K562 (cell line): ENCODE data around the gene ST8SIA2. TPM values are rescaled to one million over a fixed set of nuclear protein-coding genes. Genes with fewer than 3 reads are reported as not detected.

Experiments
- ATAC-seq: fragments of 200-7000 bp; cut with Tn5 transposase; 3 replicates; pipeline ENCODE4 v1.9.1; 2020; ENCODE audit warnings: moderate library complexity
- BruUV-seq: library from RNA; stranded (reverse); fragments of 400-500 nt; replicated peaks from 2 replicates; lab custom pipeline; 2021; lab: Mats Ljungman, UMichigan
- CTCF ChIA-PET: fragments of 300-600 bp; formaldehyde crosslinking; extraction: SDS; loops from one replicate; lab custom pipeline; 2021; ENCODE audit warnings: low intra/inter-chr PET ratio; lab: Yijun Ruan, JAX
- POLR2A ChIA-PET: fragments of 300-600, 350-650 bp; sonication (Branson Sonifier 250); formaldehyde crosslinking; extraction: SDS; loops from one replicate; lab custom pipeline; 2021; ENCODE audit warnings: antibody characterized with exemption, inconsistent platforms; lab: Yijun Ruan, JAX
- DNase-seq, 4 experiments: peaks; one replicate each; pipeline versions ENCODE4 v3.0.0 to v3.0.0-alpha.2; 2011 to 2018; ENCODE audit warnings: low spot score in 3 of 4, mixed read lengths in 3 of 4; ENCODE audit errors: extremely low read depth in 1 of 4
- FAIRE-seq: peaks from 2 replicates; lab custom pipeline; 2011; peaks lifted over from hg19 to GRCh38; lab: Jason Lieb, UNC
- H2AFZ ChIP-seq: 2 replicates; pipeline ENCODE4 v1.6.0; 2011; ENCODE audit warnings: low read depth, low read length, control low read depth, inconsistent platforms
- H3K27ac ChIP-seq: fragments of 200-600 bp; 3 replicates; pipeline ENCODE4 v1.8.0; 2011; ENCODE audit warnings: low read depth, mild to moderate bottlenecking, control low read depth, inconsistent platforms, low read length, moderate library complexity, mixed read lengths; ENCODE audit errors: extremely low read depth
- H3K27me3 ChIP-seq, 2 experiments: fragments of 300-600 bp in 1 of 2; 2 replicates in 1 of 2; 3 replicates in 1 of 2; pipeline versions ENCODE4 v1.6.0 to v1.8.0; 2011; ENCODE audit warnings: inconsistent platforms in 2 of 2, low read length in 2 of 2, mild to moderate bottlenecking in 1 of 2, mixed read lengths in 1 of 2, moderate library complexity in 1 of 2; ENCODE audit not compliant: control insufficient read depth in 2 of 2, insufficient read depth in 2 of 2
- H3K36me3 ChIP-seq: fragments of 300-600 bp; 3 replicates; pipeline ENCODE4 v1.8.0; 2011; ENCODE audit warnings: mild to moderate bottlenecking, low read length, inconsistent platforms; ENCODE audit not compliant: control insufficient read depth, insufficient read depth
- H3K4me1 ChIP-seq, 2 experiments: fragments of 200-600 bp in 1 of 2; replicated peaks in 1 of 2; 2 replicates in 1 of 2; 3 replicates in 1 of 2; pipeline versions ENCODE4 v1.5.1 to v1.8.0; 2011; ENCODE audit warnings: inconsistent platforms in 2 of 2, low read length in 2 of 2, mild to moderate bottlenecking in 1 of 2, mixed read lengths in 1 of 2, moderate library complexity in 1 of 2; ENCODE audit not compliant: control insufficient read depth in 2 of 2, insufficient read depth in 2 of 2
- H3K4me2 ChIP-seq: 2 replicates; pipeline ENCODE4 v1.6.1; 2011; ENCODE audit warnings: low read length, control low read depth, inconsistent platforms, mixed read lengths; ENCODE audit not compliant: insufficient read depth
- H3K4me3 ChIP-seq: fragments of 200-600 bp; sonication (generic), shearing (Covaris generic); 2 replicates; pipeline ENCODE4 v1.5.1; 2016; ENCODE audit warnings: control low read depth, inconsistent platforms
- H3K79me2 ChIP-seq: fragments of 200-600 bp; 3 replicates; pipeline ENCODE4 v1.8.0; 2011; ENCODE audit warnings: low read length, inconsistent platforms; ENCODE audit not compliant: control insufficient read depth, insufficient read depth
- H3K9ac ChIP-seq, 2 experiments: 2 replicates each; pipeline versions ENCODE4 v1.6.0 to v1.6.1; 2011; ENCODE audit warnings: low read depth in 2 of 2, low read length in 2 of 2, control low read depth in 1 of 2, inconsistent platforms in 1 of 2, mild to moderate bottlenecking in 1 of 2, mixed read lengths in 1 of 2; ENCODE audit not compliant: insufficient read depth in 1 of 2
- H3K9me1 ChIP-seq: one replicate; pipeline ENCODE4 v1.6.0; 2011; ENCODE audit warnings: inconsistent platforms, mild to moderate bottlenecking, low read length, moderate library complexity; ENCODE audit not compliant: control insufficient read depth, insufficient read depth
- H3K9me3 ChIP-seq: replicated peaks from 2 replicates; pipeline ENCODE4 v1.5.1; 2011; ENCODE audit warnings: low read depth, low read length, inconsistent platforms; ENCODE audit not compliant: control insufficient read depth, insufficient read depth
- H4K20me1 ChIP-seq: replicated peaks from 2 replicates; pipeline ENCODE4 v1.6.1; 2011; ENCODE audit warnings: low read length, inconsistent platforms, mixed read lengths; ENCODE audit not compliant: control insufficient read depth, insufficient read depth
- BRF2 ChIP-seq: IDR thresholded peaks from 3 replicates; pipeline ENCODE4 v1.6.1; 2011; ENCODE audit warnings: borderline replicate concordance, mild to moderate bottlenecking; ENCODE audit not compliant: insufficient read length, insufficient read depth
- CC2D1A ChIP-seq: fragments of 450-650 bp; IDR thresholded peaks from 2 replicates; pipeline ENCODE4 v1.6.1; 2017; ENCODE audit warnings: mild to moderate bottlenecking
- ETV5 ChIP-seq: sonication (generic); formaldehyde crosslinking; IDR thresholded peaks from 2 replicates; pipeline ENCODE4 v1.4.0; 2020; ENCODE audit warnings: low read depth, mild to moderate bottlenecking, missing genetic modification reagents
- HMBOX1 ChIP-seq: sonication (generic); IDR thresholded peaks from 2 replicates; pipeline ENCODE4 v1.6.1; 2016
- HNRNPUL1 ChIP-seq: fragments of 200-400 bp; formaldehyde crosslinking; IDR thresholded peaks from 2 replicates; pipeline ENCODE4 v1.6.1; 2017; ENCODE audit warnings: low read length
- NCOR1 ChIP-seq: fragments of 450-650 bp; IDR thresholded peaks from 2 replicates; pipeline ENCODE4 v1.6.1; 2016; ENCODE audit warnings: mild to moderate bottlenecking, moderate library complexity
- PRPF4 ChIP-seq: fragments of 200-400 bp; formaldehyde crosslinking; IDR thresholded peaks from one replicate; pipeline ENCODE4 v1.6.1; 2017; ENCODE audit warnings: low read length, low read depth, mild to moderate bottlenecking; ENCODE audit not compliant: insufficient read depth, poor library complexity, severe bottlenecking
- SP1 ChIP-seq: sonication (generic); formaldehyde crosslinking; IDR thresholded peaks from 2 replicates; pipeline ENCODE4 v1.8.1; 2022; ENCODE audit warnings: mild to moderate bottlenecking, missing genetic modification reagents
- USF2 ChIP-seq: sonication (generic); formaldehyde crosslinking; IDR thresholded peaks from 2 replicates; pipeline ENCODE4 v1.5.0; 2020; ENCODE audit warnings: missing genetic modification reagents
- ZNF280A ChIP-seq: fragments of 450-650 bp; IDR thresholded peaks from 2 replicates; pipeline ENCODE4 v1.6.1; 2018; ENCODE audit warnings: mild to moderate bottlenecking, low read depth; ENCODE audit not compliant: partially characterized antibody
- ZNF408 ChIP-seq: fragments of 250-450 bp; sonication (Bioruptor Pico); IDR thresholded peaks from 2 replicates; pipeline ENCODE4 v1.4.0; 2020; ENCODE audit warnings: low read depth, mild to moderate bottlenecking, moderate library complexity
- whole genome bisulfite sequencing: fragments of 100-300 bp; shearing (Covaris generic); methylation state at CpG from one replicate; pipeline ENCODE4 v1.1.6; 2016; ENCODE audit warnings: low coverage, mixed read lengths; ENCODE audit not compliant: insufficient coverage; ENCODE audit errors: missing lambda C conversion rate; 5-methylcytosine and 5-hydroxymethylcytosine counted together
- in situ Hi-C: fragments of 300-500 bp; cut with MboI; formaldehyde crosslinking; loops from 4 replicates; pipeline ENCODE4 v1.15.0; 2018; ENCODE audit warnings: inconsistent platforms, mixed read lengths
- intact Hi-C: fragments of 100-400 bp; cut with micrococcal nuclease; formaldehyde crosslinking; loops from 2 replicates; pipeline ENCODE4 v1.14.2; 2022
- polyA plus RNA-seq, 8 experiments: library from polyadenylated mRNA; depleted of rRNA in 4 of 8; stranded (reverse) in 5 of 8; unstranded in 3 of 8; fragments of >200 nt; fragmentation: Nextera tagmentation in 2 of 8; fragmentation: Illumina TruSeq in 1 of 8; extraction: Ambion mirVana in 2 of 8; extraction: Trizol in 1 of 8; gene quantifications; 2 replicates each; pipeline versions ENCODE4 v1.2.1 to v1.2.3, GENCODE V29; 2011 to 2014; ENCODE audit warnings: inconsistent platforms in 1 of 8, missing spikeins in 1 of 8
- total RNA-seq, 7 experiments: library from RNA; depleted of rRNA in 6 of 7; stranded (reverse); fragments of >200 nt in 6 of 7; fragmentation: Illumina TruSeq in 2 of 7; extraction: Trizol in 2 of 7; gene quantifications; 2 replicates each; pipeline versions ENCODE4 v1.2.1 to v1.2.3, GENCODE V29; 2011 to 2021; ENCODE audit warnings: low replicate concordance in 1 of 7

Gene ST8SIA2
- total and polyA plus RNA-seq, 9 of the 15 experiments (the other 6 are each of a cell fraction or from before 2014, with no cell fraction given): not detected

- no peaks in the 10 kb centered on the region for H3K4me1 ChIP-seq
- DNase-seq (no peak), ATAC-seq (no peak), FAIRE-seq (no peak)
- in situ Hi-C loops (no loop called here), intact Hi-C loops (no loop called here)
- POLR2A ChIA-PET: no interaction called here
- no peak overlapping the region for H3K4me2 ChIP-seq
- H3K9me3 ChIP-seq: no peaks in the 10 kb centered on the region
- no peaks in the 10 kb centered on the region for H3K9me1 ChIP-seq
- H4K20me1 ChIP-seq: no peaks in the 10 kb centered on the region; the same call in 1 of the 2 replicates
- CTCF ChIA-PET: interaction anchor here (0.6 kb wide), 1 partner anchor 657 kb away, joined by 3 read pairs; no protein-coding TSS in a partner anchor
- no peak overlapping the region for H3K4me3 ChIP-seq
- no peak overlapping the region for H3K27ac ChIP-seq
- H3K27me3 ChIP-seq: peaks cover 0 to 38% of the 10 kb centered on the region in 2 experiments; a peak in 2 of 5 replicates
- 3% methylated on average over 8 of the region's 8 CpGs for WGBS
- H3K36me3 ChIP-seq: no peaks in the 10 kb centered on the region
- no peaks in the 10 kb centered on the region for H3K79me2 ChIP-seq
- H3K9ac ChIP-seq: no peak overlapping the region
- no TSS peak for BruUV-seq
- TF ChIP-seq PRPF4 (no peak), ZNF280A (no peak), HMBOX1 (no peak), BRF2 (no peak), ZNF408 (CRISPR knock-in tag) (no peak), SP1 (CRISPR knock-in tag) (no peak), USF2 (CRISPR knock-in tag) (no peak), NCOR1 (no peak), ETV5 (no peak), CC2D1A (no peak), HNRNPUL1 (no peak)
- no peak overlapping the region for H2AFZ ChIP-seq
Observed at GRCh38 chr15:92409521-92409920, 15.8 kb downstream of the ST8SIA2 start.
